CD4-positive, alpha-beta T cell (primary cell): Measurements from ENCODE around the gene ATP10A. TPM values are rescaled to one million over a fixed set of nuclear protein-coding genes. Genes with fewer than 3 reads are reported as not detected.

Experiments used
- ATAC-seq: fragments of 200-7000 bp; cut with Tn5 transposase; one replicate; pipeline ENCODE4 v1.10.0; 2022; ENCODE audit warnings: mild to moderate bottlenecking; ENCODE audit not compliant: poor library complexity
- CTCF ChIA-PET: fragments of 350-600 bp; sonication (Branson Sonifier 250); formaldehyde crosslinking; loops from one replicate; lab custom pipeline; 2021; ENCODE audit warnings: antibody characterized with exemption, inconsistent platforms; lab: Charles Lee
- POLR2A ChIA-PET: fragments of 350-600 bp; sonication (Branson Sonifier 250); formaldehyde crosslinking; loops from one replicate; lab custom pipeline; 2021; ENCODE audit warnings: antibody characterized with exemption, inconsistent platforms; lab: Charles Lee
- DNase-seq, 14 experiments: peaks; one replicate each; pipeline ENCODE4 v3.0.0-alpha.2; 2013 to 2020; ENCODE audit warnings: mixed read lengths in 2 of 14
- H3K27ac ChIP-seq, 2 donors: one replicate each; pipeline versions ENCODE4 v1.5.1 to v1.7.0; 2013; ENCODE audit warnings: low read length in 2 of 2, low read depth in 1 of 2, mild to moderate bottlenecking in 1 of 2
- H3K27me3 ChIP-seq, 2 experiments: 1 replicate in 1 of 2; 2 replicates in 1 of 2; pipeline versions ENCODE4 v1.6.1 to v1.7.0; 2013; ENCODE audit warnings: low read length in 2 of 2, control low read depth in 1 of 2, mild to moderate bottlenecking in 1 of 2, moderate library complexity in 1 of 2; ENCODE audit not compliant: insufficient read depth in 2 of 2, control insufficient read depth in 1 of 2
- H3K36me3 ChIP-seq: one replicate; pipeline ENCODE4 v1.6.1; 2013; ENCODE audit warnings: low read length, control low read depth; ENCODE audit not compliant: insufficient read depth
- H3K4me1 ChIP-seq: one replicate; pipeline ENCODE4 v1.6.1; 2013; ENCODE audit warnings: low read length, control low read depth; ENCODE audit not compliant: insufficient read depth
- H3K4me3 ChIP-seq: one replicate; pipeline ENCODE4 v1.5.1; 2013; ENCODE audit warnings: mild to moderate bottlenecking, low read length, moderate library complexity
- H3K9me3 ChIP-seq, 2 experiments: 1 replicate in 1 of 2; 2 replicates in 1 of 2; pipeline versions ENCODE4 v1.6.1 to v1.7.0; 2013; ENCODE audit warnings: low read length in 2 of 2, mild to moderate bottlenecking in 2 of 2, control low read depth in 1 of 2, moderate library complexity in 1 of 2; ENCODE audit not compliant: control insufficient read depth in 1 of 2, insufficient read depth in 1 of 2
- H3K27ac Mint-ChIP-seq: one replicate; pipeline ENCODE4 v1.8.0; 2020; ENCODE audit warnings: mixed read lengths
- H3K27me3 Mint-ChIP-seq: one replicate; pipeline ENCODE4 v1.8.0; 2021; ENCODE audit warnings: mixed read lengths
- H3K36me3 Mint-ChIP-seq: one replicate; pipeline ENCODE4 v1.8.0; 2021; ENCODE audit warnings: low read depth, mixed read lengths
- H3K4me1 Mint-ChIP-seq: one replicate; pipeline ENCODE4 v1.8.0; 2021; ENCODE audit warnings: low read depth, mixed read lengths
- H3K4me3 Mint-ChIP-seq: one replicate; pipeline ENCODE4 v1.8.0; 2020; ENCODE audit warnings: mild to moderate bottlenecking, mixed read lengths
- H3K9me3 Mint-ChIP-seq: one replicate; pipeline ENCODE4 v1.8.0; 2020; ENCODE audit warnings: mixed read lengths
- CTCF ChIP-seq: fragments of 200-600 bp; IDR thresholded peaks from one replicate; pipeline ENCODE4 v1.8.0; 2022; ENCODE audit warnings: antibody characterized with exemption, mild to moderate bottlenecking
- intact Hi-C, 2 experiments: fragments of 100-400 bp; cut with DNase I in 1 of 2; cut with micrococcal nuclease in 1 of 2; formaldehyde crosslinking; loops; one replicate each; pipeline versions ENCODE4 v1.15.1 to v1.9.0; 2023 to 2025; cut with DNase I, micrococcal nuclease
- total RNA-seq, 174 experiments: library from RNA in 2 of 174; stranded (reverse) in 2 of 174; gene quantifications; one replicate each; pipeline ENCODE4 v1.2.3 and lab custom pipeline; 2021 to 2026

The ATP10A gene
- total RNA-seq, 2 experiments from 2014 or later = 30.0 to 30.4 TPM

- intact Hi-C loops = no loop called here
- Mint-ChIP-seq H3K9me3 (no peaks in the 10 kb centered on the region), H3K27ac (no peak overlapping the region), H3K4me1 (peaks cover 16% of the 10 kb centered on the region), H3K36me3 (peaks cover 6% of the 10 kb centered on the region), H3K4me3 (peak overlapping the region; percentile 57), H3K27me3 (no peaks in the 10 kb centered on the region)
- TF ChIP-seq CTCF = no peak
- no peak for ATAC-seq
- ChIA-PET POLR2A (no interaction called here), CTCF (no interaction called here)
- H3K27me3 ChIP-seq = no peaks in the 10 kb centered on the region
- no peak overlapping the region for H3K27ac ChIP-seq
- peaks cover 19% of the 10 kb centered on the region for H3K4me1 ChIP-seq
- no peaks in the 10 kb centered on the region for H3K36me3 ChIP-seq
- no peaks in the 10 kb centered on the region for H3K9me3 ChIP-seq
- H3K4me3 ChIP-seq = no peak overlapping the region
- no peak for DNase-seq
These were observed 3.7 kb upstream of the ATP10A start for GRCh38 chr15:25866874-25867273.

GRCh38 chr15:25866251-25866650, 3.1 kb upstream of the ATP10A start:
- peaks cover 25% of the 10 kb centered on the region for H3K4me1 ChIP-seq
- H3K27me3 ChIP-seq = no peaks in the 10 kb centered on the region
- Mint-ChIP-seq H3K9me3 (no peaks in the 10 kb centered on the region), H3K4me3 (no peak overlapping the region), H3K4me1 (peaks cover 22% of the 10 kb centered on the region), H3K36me3 (peaks cover 12% of the 10 kb centered on the region), H3K27me3 (no peaks in the 10 kb centered on the region), H3K27ac (no peak overlapping the region)
- H3K9me3 ChIP-seq = no peaks in the 10 kb centered on the region
- intact Hi-C loops = no loop called here
- no peak overlapping the region for H3K27ac ChIP-seq
- ChIA-PET POLR2A (no interaction called here), CTCF (interaction anchor here (1.8 kb wide), 1 partner anchor 83 kb away, joined by 3 read pairs; no protein-coding TSS in a partner anchor)
- no peak for ATAC-seq
- no peak for TF ChIP-seq CTCF
- H3K36me3 ChIP-seq = no peaks in the 10 kb centered on the region
- H3K4me3 ChIP-seq = no peak overlapping the region
- no peak for DNase-seq

GRCh38 chr15:25864966-25865365, 1.8 kb upstream of the ATP10A start:
- peak overlapping the region; percentile 83 for H3K27ac Mint-ChIP-seq
- CTCF ChIA-PET = interaction anchor here (1.8 kb wide), 1 partner anchor 81 kb away, joined by 3 read pairs; no protein-coding TSS in a partner anchor

More at GRCh38 chr15:25864966-25865365, 1.8 kb upstream of the ATP10A start:
- Histone ChIP-seq H3K9me3 (no peaks in the 10 kb centered on the region), H3K4me3 (no peak overlapping the region), H3K36me3 (no peaks in the 10 kb centered on the region), H3K27me3 (no peaks in the 10 kb centered on the region), H3K27ac (no peak overlapping the region), H3K4me1 (peaks cover 36% of the 10 kb centered on the region)
- peak overlapping the region; percentile 96 for H3K4me3 Mint-ChIP-seq
- no peak for ATAC-seq
- no peaks in the 10 kb centered on the region for H3K9me3 Mint-ChIP-seq
- POLR2A ChIA-PET = no interaction called here
- no peak for DNase-seq
- no peaks in the 10 kb centered on the region for H3K27me3 Mint-ChIP-seq
- peaks cover 22% of the 10 kb centered on the region for H3K36me3 Mint-ChIP-seq
- TF ChIP-seq CTCF = no peak
- H3K4me1 Mint-ChIP-seq = peaks cover 34% of the 10 kb centered on the region
- intact Hi-C loops = loop anchor here (5.0 kb wide), 3 partner anchors 53 to 217 kb away; no protein-coding TSS in a partner anchor
